AG09319 (cell line): ENCODE results near the gene ELOB.

Source experiments
- DNase-seq: peaks from one replicate; pipeline ENCODE4 v3.0.0-alpha.2; 2010; ENCODE audit warnings: low read depth; ENCODE audit errors: extremely low read depth
- TF ChIP-seq, protein P1 (sequence below): IDR thresholded peaks from 2 replicates; pipeline ENCODE4 v1.5.1; 2011; ENCODE audit warnings: low read depth, mild to moderate bottlenecking, inconsistent platforms, low read length, moderate library complexity

Gene ELOB

DNA sequence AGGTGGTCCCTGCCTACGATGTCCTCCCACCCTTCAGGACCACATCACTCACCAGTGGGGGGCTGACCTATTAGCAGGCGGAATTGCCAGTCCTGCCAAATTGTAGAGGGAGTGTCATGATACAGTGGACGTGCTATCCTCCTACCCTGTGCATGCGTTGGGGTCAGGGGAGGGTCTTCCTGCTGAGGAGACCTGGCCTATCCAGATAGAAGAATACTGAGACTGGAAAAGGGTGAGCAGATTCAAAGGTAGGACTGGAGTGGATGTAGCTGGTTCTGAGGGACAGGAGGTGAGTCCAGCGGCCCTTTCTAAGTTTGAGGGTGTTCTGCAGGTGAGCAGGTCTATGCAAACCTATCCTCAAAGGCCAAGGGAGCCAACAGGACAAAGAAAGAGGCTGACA, 29.2 kb upstream of the ELOB start:
- TF ChIP-seq, protein P1, sequence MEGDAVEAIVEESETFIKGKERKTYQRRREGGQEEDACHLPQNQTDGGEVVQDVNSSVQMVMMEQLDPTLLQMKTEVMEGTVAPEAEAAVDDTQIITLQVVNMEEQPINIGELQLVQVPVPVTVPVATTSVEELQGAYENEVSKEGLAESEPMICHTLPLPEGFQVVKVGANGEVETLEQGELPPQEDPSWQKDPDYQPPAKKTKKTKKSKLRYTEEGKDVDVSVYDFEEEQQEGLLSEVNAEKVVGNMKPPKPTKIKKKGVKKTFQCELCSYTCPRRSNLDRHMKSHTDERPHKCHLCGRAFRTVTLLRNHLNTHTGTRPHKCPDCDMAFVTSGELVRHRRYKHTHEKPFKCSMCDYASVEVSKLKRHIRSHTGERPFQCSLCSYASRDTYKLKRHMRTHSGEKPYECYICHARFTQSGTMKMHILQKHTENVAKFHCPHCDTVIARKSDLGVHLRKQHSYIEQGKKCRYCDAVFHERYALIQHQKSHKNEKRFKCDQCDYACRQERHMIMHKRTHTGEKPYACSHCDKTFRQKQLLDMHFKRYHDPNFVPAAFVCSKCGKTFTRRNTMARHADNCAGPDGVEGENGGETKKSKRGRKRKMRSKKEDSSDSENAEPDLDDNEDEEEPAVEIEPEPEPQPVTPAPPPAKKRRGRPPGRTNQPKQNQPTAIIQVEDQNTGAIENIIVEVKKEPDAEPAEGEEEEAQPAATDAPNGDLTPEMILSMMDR, result no peak

DNA sequence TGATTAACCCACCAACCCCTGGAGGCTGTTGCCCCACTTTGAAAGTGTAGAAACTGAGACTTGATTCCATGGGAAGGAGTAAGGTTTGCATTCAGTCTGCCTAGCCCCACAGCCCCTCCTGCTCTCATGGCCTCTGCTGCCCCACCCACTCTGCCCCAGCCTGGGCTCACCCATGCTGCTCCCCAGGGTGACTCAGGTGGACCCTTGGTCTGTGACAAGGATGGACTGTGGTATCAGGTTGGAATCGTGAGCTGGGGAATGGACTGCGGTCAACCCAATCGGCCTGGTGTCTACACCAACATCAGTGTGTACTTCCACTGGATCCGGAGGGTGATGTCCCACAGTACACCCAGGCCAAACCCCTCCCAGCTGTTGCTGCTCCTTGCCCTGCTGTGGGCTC, 27.6 kb upstream of the ELOB start:
- no peak for DNase-seq
- TF ChIP-seq, protein P1, result no peak

More for the DNA sequence above, 29.2 kb upstream of the ELOB start:
- DNase-seq, result no peak

DNA sequence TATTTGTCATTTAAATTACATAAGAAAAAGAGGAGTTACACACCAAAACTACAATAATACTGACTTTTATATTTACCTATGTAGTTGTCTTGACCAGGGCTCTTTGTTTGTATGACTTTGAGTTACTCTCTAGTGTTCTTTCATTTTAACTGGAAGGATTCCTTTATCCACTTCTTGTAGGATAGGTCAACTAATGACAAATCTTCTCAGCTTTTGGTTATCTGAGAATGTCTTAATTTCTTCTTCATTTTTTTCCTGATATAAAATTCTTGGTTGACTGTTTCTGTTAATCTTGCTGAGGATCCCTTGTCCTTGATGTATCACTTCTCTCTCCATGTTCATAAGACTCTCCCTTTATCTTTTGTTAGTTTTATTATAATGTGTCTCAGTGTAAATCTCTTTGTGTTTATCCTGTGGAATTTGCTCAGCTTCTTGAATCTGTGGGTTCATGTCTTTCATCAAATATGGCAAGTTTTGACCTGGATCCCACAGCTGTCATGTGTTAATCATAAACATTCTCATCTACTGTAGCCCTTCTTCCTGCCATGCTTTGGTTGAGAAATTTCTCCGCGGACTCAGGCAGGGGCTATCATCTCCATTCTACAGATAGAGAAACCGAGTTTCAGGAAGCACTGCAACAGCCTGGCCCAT, 26.6 kb upstream of the ELOB start:
- no peak for DNase-seq
- TF ChIP-seq, protein P1, result no peak

DNA sequence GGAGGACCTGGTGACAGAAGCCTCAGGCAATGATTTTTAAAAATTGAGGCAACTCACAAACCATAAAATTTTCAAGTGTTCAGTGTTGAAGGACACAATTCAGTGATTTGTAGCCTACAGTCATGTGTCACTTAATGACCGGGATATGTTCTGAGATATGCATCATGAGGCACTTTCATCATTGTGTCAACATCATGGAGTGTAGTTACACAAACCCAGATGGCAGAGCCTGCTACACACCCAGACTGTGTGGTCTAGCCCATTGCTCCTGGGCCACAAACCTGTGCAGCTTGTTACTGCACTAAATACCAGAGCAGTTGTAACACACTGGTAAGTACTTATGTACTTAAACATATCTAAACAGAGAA, 22.8 kb upstream of the ELOB start:
- DNase-seq, result no peak
- TF ChIP-seq, protein P1, result no peak

DNA sequence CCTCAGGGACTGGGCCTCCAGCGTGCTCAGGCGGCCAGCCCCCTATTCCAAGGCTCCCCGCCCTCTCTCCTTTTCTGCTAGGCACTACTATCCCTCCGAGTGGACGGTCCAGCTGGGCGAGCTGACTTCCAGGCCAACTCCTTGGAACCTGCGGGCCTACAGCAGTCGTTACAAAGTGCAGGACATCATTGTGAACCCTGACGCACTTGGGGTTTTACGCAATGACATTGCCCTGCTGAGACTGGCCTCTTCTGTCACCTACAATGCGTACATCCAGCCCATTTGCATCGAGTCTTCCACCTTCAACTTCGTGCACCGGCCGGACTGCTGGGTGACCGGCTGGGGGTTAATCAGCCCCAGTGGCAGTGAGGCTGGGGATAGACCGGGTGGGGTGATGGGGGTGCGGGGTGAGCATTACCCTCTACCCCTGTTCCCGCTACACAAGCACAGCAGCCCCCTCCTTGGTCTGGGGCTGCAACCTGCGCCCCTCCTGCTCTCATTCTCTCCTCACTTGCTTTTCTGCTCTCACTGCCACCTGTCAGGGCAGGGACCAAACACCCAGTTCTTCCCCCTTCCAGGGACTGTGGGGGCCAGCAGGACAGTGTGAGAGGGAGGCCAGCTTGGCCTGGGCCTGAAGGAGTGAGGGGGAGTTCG, 22.3 kb upstream of the ELOB start:
- TF ChIP-seq, protein P1, result no peak
- DNase-seq, result no peak

DNA sequence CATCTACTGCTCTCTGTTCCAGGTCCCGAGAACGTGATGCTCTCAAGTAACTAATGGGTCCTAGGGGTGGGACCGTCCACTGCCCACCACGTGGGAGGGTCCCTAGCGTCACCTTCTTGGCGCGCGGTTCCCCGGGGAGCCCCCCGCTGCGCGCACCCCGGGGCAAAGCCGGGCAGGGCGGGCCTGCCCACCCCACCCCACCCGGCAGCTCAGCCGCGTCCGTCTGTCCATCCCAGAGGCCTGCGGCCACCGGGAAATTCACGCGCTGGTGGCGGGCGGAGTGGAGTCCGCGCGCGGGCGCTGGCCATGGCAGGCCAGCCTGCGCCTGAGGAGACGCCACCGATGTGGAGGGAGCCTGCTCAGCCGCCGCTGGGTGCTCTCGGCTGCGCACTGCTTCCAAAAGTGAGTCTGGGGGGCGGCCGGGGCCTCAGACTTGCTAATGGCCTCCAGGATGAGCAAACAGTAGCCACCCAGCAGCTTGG, 21.7 kb upstream of the ELOB start:
- DNase-seq, result no peak
- TF ChIP-seq, protein P1, result no peak

DNA sequence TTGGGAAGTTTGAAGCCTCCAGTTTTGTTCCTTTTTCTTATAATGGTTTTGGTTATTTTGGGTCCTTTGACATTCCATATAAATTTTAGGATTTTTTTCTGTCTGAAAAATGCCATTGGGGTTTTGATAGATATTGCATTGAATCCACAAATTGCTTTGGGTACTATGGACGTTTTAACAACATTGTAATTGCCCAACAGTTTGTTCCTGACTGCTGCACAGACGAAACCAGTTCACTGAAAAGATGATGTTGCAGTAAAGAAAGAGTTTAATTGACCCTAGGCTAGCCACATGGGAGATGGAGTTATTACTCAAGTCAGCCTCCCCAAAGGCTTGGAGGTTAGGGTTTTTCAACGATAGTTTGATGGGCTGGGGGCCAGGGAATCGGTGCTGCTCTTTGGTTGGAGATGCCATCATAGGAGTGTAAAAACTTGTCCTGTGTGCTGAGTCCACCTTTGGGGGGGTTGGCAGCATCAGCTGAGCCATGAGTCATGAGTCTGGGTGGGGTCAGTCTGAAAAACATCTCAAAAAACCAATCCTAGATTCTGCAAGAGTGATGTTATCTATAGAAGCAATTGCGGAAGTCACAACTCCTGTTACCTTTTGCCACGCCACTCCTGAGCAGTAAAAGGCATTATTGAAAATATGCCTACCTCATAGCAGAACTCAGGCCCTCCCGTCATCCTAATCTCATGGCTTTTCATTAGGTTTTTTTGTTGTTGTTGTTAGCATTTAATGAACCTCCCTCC, 18.5 kb upstream of the ELOB start:
- TF ChIP-seq, protein P1, result no peak
- no peak for DNase-seq
